GM21723 (cell line): ENCODE results near the gene CHST14.

Experiments used
- ATAC-seq: cut with Tn5 transposase; IDR thresholded peaks from one replicate; pipeline ENCODE4 v1.9.1; 2021; ENCODE audit warnings: mild to moderate bottlenecking, moderate library complexity; ENCODE audit not compliant: unreplicated experiment

CHST14 gene, protein sequence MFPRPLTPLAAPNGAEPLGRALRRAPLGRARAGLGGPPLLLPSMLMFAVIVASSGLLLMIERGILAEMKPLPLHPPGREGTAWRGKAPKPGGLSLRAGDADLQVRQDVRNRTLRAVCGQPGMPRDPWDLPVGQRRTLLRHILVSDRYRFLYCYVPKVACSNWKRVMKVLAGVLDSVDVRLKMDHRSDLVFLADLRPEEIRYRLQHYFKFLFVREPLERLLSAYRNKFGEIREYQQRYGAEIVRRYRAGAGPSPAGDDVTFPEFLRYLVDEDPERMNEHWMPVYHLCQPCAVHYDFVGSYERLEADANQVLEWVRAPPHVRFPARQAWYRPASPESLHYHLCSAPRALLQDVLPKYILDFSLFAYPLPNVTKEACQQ

DNA sequence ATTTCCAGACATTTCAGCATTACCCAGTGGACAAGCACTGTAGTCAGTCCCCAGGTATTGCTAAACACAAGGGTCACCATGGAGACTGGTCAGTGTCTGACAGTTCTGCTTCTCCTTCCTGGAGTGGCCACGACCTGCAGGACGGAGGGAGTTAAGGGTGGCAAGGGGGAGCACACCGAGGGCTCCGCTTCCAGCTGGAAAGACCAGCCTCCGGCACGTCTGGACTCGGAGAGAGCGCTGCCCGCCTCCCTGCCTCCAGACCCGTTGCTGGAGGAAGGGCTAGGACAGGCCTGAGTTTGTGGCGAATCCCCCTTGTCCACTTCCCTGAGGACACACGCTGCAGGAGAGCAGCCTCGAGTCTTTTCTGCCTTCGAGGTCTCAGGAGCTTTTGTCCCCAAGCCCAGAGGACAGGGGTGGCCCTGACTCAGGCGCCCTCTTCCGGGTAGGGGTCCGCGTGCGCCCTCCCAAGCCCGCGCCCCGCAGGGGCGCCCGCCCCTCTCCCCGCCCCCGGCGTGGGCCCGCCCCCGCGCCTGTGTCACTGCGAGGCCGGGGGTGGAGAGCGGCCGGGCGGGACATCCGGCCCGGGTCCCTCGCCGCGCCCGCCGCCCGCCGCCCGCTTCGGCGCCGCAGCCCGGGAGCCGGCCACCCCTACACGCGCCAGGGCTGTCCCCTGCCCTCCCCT lies at the start of gene CHST14:
CHST14 (plus strand) TSS at position 562 of the 682 bp plus-strand sequence. CDS start 230 bp downstream, outside the sequence.
- ATAC-seq, result peak; percentile 68

DNA sequence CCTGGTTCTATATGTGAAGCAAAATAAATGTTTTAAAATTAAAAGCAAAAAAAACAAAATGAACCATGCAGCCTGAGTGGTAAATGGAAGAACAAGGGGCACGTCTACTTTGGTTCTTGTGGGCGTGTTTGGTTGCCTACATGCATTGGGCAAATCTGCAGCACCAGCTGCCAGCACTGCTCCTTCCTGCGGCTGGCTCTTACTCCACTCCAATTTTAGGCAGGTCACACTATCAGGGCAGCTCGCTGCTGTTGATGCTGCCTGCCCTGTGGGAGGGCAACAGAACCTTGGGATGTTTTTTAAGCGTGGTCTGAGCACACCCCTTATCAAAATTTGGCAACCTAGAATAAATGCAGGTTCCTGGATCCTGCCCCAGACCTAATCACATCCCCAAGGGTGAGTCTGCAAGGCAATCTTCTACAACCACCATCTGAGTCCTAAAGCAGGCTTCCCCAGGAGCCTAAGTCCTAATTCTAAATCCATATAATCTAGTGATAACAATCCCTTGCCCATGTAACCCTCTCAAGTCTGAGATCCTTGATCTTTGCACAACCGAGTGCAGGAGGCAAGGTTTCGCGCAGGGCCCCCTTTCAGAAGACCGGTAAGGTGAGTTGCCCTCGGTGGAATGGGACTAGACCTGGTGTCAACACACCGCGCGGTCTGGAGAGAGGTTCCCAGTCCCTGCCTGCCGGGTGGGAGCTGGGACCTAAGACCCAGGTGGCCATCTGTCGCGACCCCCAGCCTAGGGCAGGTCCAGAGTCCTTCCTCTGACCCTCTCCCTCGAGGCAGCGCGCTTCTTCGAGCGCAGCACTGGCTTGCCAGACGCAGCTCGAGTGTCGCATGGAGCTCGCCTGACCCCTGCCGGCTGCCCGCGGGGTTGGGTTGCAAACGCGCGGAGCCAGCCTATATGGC lies 49.3 kb upstream of the CHST14 start:
- ATAC-seq, result peak; percentile 89

DNA sequence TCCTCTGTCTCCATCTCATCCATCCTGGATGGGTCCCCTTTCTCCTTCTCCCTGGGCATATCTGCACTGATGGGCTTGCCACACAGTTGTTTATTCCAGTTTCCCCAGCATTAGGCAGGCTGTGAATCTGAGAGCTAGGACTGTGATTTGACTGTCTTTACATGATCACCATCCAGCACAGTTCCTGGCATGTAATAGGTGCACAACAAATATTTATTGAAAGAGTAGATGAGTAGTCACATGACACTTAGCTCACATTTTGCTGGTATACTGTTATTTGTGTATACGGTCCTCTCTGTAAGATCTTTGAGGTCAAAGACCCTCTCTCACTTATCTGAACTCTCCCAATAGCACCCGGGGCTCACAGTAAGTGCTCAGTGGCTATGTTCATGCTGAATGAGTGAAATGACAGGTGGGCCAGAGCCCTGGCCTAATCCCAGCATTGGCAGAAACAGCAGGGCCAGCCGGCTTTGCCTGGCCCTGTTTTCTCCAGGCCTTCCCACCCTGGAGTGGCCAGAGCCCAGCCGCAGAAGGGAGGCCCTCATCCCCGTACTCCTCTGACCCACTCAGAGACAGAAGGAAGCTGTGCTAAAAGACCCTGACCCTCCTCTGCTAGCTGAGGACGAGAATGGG lies 46.2 kb upstream of the CHST14 start:
- no peak for ATAC-seq

DNA sequence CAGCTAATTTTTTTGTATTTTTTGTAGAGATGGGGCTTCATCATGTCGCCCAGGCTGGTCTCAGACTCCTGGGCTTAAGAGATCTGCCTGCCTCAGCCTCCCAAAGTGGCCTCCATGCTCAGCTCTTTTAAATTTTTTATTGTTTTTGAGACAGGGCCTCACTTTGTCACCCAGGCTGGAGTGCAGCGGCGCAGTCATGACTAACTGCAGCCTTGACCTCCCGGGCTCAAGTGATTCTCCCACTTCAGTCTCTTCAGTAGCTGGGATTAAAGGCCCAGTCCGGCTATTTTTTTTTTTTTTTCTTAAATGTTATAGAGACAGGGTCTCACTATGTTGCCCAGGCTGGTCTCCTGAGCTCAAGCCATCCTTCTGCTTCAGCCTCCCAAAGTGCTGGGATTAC lies 45.1 kb upstream of the CHST14 start:
- ATAC-seq, result no peak

DNA sequence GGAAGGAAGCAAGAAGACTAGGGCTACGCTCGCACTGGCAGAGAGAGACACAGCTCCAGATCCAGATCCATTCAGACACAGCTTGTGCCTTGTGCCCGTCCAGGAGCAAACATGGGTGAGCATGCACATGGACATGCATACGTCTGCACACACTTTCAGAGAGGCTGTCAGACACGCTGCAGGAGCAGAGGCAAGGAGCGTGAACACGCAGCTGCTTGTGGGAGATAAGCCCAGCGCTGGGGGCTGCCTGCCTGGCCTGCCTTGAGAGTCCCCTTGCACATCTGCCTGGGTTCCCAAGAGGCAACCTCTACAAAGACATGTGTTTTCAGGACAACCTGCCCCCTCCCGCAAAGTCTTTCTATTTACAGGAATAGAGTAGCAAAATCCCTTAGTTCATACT lies 43.6 kb upstream of the CHST14 start:
- no peak for ATAC-seq

DNA sequence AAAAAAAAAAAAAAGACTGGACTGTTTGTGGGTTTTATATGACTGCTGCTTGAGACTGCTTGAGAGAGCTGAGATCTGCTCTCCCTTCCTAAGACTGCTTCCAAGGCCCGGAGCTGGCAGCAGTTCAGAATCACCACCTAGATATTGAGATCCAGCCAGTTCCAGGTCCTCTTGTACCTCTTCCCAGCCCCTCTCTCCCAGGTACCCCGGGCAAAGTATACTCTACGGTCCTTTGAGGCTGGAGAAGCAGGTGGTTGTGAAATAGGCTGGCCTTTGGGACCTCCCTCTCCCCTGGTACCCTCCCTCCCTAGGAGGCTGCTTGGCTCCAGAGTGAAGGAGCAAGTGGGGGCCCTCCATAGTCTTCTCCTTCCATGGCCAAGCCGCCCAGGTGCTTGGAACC lies 42.6 kb upstream of the CHST14 start:
- no peak for ATAC-seq

DNA sequence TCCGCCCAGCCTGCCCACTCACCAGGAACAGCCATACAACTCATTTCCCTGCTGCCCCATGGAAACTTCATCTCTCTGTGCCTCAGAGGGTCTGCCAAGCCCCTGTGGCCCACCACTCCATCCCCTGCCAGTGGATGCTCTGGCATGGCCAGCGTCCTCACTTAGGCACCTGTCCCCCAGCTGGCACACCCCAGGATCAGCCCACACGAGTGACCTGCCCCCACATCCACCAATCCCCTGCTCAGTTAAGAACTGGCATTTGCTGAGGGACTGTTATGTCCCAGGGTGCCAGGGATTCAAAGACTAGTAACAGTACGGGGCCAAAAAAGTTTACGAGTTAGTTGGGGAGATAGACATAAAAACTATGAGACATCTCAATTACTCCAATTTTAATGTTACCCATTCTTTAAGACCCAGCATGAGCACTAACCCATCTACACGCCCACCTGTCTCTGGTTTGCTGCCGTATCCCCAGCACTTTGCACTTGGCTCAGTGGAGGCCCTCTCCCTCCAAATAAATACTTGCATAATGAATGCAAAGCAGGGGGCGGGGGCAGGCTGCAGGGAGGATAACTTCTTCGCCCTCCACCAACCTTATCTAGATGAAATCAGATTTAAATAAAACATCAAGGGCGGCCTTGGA lies 41.6 kb upstream of the CHST14 start:
- no peak for ATAC-seq

DNA sequence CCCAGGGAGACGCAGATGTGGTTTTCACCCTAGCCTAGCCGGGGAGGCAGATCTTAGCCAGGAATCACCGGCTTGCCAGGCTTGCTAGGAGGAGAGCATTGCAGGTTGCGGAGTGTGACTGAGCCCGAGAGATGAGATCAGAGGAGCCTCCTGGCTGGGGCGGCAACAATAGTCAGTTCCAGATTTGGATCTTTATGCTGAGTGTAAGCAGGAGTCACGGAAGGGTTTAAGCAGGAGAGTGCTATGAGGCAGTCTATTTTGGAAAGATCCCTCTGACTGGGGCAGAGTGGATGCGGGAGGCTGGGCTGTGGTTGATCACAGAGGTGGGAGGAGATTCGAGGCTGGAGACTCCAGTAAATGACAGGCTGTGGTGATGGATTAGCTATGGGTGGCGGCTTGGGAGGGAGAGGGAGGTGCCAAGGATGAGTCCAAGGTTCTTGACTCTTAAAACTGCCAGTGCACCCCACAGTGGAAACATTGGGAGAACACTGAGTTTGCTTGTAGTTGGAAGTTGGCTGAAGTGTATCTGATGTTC lies 40.4 kb upstream of the CHST14 start:
- no peak for ATAC-seq

DNA sequence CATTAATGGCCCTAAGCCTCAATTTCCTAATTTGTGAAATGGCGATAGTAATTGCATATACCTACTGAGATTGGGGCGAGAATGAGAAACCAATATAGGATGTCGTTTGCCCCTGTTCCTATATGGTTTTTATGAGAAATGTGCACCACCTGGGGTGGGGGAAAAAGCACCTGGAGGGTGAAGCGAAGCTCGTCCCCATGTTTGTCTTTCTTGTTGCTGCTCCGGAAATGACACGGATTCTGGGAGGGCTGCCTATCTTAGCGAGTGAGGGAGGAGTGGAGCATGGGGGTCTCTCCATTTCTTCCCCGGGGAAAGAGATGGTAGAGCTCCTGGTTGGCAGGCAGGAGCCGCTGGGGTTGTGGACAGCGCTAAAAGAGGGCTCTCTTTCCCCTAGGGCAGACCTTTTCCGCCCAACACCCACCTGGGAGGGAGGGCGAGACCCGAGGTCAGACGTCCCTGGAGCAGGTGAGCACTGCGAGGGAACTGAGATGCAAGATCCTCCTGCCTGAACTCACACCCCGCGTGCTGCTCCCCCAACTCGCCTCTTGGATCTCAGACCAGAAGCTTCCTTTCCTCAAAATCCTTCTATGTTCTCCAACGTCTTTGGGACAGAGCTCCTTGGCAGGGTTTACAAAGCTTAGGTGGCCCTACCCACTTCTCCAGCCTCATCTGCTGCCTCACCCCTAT lies 35.6 kb upstream of the CHST14 start:
- no peak for ATAC-seq

DNA sequence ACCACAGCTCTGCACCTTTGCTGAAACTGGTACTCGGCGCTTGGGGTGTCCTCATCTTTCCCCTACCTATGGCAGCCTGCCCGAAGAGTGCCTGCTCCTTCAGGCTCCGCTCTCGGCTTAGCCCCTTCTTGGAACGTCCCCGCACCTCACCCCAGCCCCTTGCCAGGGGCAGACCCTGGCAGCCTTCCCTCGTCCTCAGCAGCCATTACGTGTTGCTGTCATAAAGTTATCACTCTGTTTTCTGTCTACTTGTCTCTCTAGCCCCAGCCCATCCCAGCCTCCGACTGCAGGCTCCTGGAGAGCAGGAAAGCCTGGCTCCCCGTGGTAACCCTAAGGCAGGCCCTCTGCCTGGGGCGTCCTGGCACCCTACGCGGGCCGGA lies 35.1 kb upstream of the CHST14 start:
- ATAC-seq, result no peak

DNA sequence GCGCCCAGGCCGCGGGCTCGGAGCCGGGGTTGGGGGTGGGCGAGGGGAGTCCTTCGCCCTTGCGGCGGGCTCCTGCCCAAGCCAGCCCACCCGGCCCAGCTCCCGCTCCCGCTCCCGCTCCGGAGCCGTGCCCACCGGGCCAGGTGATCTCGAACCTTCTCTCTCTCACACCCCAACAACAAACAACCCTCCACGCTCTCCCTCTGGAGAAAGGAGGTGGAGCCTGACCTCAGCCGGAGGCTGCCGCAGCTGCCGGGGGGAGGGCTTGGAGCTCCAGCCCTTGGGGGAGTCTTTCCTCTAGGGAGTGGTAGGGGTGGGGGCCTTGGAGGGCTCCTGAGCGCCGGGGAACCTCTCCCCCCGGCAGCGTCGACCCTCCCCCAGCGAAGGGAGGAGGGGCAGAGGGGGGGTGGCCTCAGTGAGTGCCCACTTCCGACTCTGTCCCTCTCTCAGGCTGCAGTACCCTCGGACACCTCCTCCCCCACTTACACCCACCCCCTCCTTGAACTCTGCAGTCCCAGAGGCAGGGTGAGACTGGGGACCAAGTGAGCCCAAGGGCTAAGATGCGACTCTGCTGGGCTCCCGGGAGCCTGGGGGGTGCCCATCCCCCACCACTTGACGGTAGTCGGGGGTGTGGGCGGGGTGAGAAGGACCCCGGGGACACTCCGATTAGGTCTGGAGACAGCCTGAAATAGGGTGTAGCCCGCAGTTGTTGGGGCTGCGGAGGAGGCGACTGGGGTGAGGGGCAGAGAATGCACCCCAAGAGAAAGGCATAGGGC lies 34.5 kb upstream of the CHST14 start:
- ATAC-seq, result no peak

DNA sequence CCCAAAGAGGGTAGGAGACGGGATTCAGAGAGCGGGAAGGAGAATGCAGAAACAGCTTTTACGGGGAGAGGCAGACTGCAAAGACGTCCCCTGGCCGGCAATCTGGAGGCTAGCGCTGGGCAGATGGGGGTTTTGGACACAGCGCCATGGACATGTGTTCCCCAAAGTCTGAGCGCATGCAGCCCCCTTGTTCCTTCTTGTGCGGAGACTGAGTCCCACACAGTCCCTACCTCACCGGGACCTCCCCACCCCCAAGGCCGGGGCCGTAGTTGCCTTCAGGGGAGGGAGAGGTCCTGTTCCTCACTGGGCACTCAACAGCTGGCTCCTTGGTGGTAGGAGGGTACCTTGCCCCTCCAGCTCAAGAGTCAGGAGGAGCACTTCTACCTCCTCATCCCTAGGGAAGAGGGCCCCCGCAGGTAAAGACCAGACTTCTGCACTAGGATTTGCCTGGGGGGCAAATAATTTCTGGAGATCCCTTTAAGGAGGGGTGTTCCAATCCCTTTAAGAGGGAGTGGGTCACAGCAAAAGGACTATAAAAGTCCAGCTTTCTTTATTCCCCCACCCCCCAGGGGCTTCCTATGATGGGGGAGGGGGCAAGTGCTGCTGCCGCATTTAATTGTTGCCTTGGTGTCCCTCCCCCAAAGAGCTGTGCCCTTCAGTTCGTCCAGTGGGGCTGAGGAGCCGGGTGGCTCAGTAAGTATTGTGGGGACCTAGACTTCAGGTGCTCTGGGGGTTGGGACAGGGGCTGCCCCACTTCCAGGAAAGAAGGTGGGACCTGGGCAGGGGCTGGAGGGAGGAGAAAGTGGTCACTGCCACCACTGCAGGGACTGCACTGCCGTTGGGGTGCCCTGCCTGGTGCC lies 33.7 kb upstream of the CHST14 start:
- ATAC-seq, result no peak

DNA sequence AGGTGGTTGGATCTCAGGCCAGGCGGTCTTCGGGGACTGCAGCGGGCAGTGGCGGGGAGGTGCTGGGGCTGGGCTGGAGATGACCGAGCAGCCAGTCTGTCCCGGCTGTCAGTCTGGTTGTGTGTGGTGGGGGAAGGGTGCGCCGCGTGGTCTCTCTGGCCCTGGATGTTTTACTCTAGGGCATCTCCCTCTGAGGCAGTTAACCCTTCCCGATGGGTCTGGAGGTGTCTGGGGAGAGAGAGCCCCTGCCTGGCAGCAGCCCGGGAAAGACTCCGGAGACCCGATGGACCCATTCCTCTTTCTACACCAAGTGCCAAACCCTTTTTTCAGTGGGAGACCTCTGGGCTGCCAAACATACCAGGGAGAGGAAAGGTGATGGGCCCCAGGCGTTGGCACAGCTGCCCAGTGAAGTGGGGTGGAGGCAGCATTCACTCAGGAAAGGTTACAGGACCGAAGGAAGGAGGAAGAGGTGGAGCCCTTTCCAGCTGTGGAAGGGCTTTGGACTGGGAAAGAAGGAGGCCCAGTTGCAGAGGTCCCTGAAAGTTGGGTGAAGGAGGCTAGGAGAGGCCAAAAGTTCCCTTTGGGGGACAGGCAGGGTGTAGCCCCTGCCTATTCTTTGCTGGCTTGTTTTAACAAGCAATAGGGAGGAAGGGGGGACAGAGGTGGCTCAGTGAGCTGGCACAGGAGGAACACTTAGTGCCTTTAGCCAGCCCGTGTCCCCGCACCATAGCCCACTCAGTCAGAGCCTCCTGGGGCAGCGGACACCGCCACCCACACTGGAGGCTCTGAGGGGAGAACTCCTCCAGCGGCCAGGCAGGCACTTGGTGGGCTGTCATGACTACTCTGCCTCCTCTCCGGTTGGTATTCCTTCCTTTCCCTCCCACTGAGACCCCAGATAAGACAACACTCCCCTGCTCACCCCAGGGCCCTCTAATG lies 32.8 kb upstream of the CHST14 start:
- no peak for ATAC-seq

DNA sequence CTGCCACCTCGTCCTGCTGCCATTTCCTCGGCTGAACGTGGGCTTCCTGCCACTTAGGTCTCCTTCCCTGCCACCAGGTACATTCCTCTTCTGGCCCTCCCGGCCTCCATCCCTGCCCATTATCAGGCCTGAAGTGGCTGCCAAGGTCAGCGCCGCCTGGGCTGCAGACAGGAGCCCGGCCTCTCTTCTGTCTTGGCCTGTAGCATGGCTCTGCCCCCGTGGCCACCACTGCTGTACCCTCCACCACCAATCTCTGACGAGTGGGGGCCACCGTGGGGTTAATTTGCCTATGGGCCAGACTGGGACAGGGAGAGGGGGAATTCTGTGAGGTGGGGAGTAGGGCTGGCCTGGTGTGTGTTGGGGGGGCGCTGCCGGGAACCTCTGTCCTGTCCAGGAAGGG lies 32.1 kb upstream of the CHST14 start:
- no peak for ATAC-seq

DNA sequence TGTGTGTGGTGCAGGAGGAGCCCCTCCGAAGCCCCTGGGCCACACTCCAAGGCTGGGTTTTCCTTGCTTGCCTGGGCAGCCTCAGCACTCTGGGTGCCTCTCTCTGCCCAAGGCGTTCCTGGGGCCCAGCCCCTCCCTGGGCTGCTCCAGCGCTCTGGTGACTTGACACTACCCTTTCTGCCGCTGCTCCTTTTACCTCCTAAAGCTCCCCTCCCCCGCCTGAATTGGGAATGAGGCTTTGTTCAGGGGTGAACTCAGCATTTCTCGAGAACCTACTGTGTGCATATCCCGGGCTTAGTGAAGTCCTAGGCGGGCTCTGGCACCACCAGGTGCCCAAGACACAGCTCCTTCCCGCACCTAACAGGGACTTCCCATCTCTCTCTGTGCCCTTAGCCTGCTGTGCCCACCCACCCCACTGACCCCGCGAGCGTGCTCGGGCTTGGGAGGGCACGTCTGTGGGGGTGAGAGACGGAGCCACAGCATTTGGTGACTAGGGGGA lies 31.3 kb upstream of the CHST14 start:
- ATAC-seq, result no peak

DNA sequence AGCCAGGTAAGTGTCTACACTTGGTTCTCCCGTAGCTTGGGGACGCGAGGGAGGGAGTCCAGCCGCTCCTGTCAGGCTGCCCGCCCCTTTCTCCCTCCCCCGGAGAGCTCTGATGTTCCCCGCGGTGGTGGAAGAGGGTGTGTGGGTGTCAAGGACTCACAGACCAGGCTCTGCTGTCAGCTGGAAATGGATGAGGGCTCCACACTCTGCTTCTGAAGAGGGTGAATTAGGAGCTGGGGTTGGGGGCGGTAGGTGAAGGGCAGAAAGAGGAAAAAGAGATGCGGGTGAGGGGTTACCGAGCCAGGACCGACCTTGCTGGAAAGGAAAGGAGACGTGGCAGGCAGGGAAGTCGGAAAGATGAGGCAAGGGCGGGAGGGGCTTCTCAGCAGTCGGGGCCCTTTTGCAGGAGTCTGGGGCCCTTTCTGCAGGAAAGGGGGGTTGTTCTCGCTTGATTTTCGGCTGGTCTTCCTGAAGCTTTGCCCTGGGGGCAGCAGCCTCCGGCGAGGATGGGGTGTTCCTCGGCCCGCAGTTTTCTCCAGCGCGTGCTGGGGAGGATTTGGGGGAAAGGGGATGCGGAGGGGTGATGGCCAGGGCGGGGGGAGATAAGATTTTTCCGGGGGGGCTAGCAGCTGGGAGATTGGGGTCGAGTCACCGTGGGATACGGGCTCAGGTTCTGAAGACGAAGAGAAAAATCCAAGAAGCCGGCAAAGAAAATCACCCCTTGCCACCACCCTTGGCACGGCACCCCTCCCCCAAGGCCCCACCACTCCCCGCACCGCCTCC lies 30.6 kb upstream of the CHST14 start:
- no peak for ATAC-seq
